Right atrium auricular region (tissue), 2 donors: ENCODE results near the gene FMNL2. TPM values are rescaled to one million over a fixed set of nuclear protein-coding genes. Genes with fewer than 3 reads are reported as not detected.

Experiments
- DNase-seq: peaks from one replicate; pipeline ENCODE4 v3.0.0-alpha.2; 2019; ENCODE audit warnings: low spot score
- H3K27ac ChIP-seq, 2 donors: fragments of 200-600 bp; sonication (generic); 1 replicate in 1 of 2; 2 replicates in 1 of 2; pipeline ENCODE4 v1.5.1; 2016 to 2019
- H3K27me3 ChIP-seq, 2 donors: fragments of 200-600 bp; sonication (generic); one replicate each; pipeline versions ENCODE4 v1.5.1 to v1.6.0; 2017 to 2019
- H3K36me3 ChIP-seq: fragments of 200-600 bp; sonication (generic); one replicate; pipeline ENCODE4 v1.5.1; 2016
- H3K4me1 ChIP-seq, 2 donors: fragments of 200-600 bp; sonication (generic); one replicate each; pipeline versions ENCODE4 v1.5.1 to v1.6.0; 2017 to 2019
- H3K4me3 ChIP-seq, 2 donors: fragments of 200-600 bp; sonication (generic); 1 replicate in 1 of 2; 2 replicates in 1 of 2; pipeline ENCODE4 v1.5.1; 2017 to 2019; ENCODE audit warnings: mild to moderate bottlenecking in 1 of 2, moderate library complexity in 1 of 2
- H3K9me3 ChIP-seq, 2 donors: fragments of 200-600 bp; sonication (generic); one replicate each; pipeline ENCODE4 v1.5.1; 2019
- total RNA-seq, 2 donors: library from RNA; depleted of rRNA; stranded (reverse); fragments of >200 nt; gene quantifications; one replicate each; pipeline ENCODE4 v1.1.0, GENCODE V29; 2016
- TF ChIP-seq, protein P1 (sequence below), 2 donors: fragments of 200-600 bp; sonication (generic); IDR thresholded peaks; one replicate each; pipeline ENCODE4 v1.5.1; 2019; ENCODE audit warnings: antibody characterized with exemption in 2 of 2

The FMNL2 gene
- total RNA-seq, 2 donors from 2014 or later = 6.0 to 11.5 TPM

DNA sequence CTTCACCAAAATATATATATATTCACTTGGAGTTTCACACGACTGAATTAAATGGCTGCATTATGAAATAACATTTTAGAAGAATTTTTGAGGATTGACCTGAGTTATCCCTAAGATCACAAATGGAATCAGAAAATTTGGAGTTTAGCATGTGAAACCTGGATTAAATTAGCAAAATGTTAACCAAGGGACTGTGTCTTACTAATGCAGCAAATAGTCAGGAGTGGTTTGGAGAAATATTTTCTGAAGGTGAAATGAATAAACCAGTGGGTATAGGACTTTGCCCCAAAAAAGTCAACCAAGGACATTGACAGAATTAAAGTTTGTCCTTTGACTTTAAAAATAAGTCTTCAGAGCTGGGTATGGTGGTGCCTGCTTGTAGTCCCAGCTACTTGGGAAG, 271.1 kb downstream of the FMNL2 start:
- TF ChIP-seq, protein P1, sequence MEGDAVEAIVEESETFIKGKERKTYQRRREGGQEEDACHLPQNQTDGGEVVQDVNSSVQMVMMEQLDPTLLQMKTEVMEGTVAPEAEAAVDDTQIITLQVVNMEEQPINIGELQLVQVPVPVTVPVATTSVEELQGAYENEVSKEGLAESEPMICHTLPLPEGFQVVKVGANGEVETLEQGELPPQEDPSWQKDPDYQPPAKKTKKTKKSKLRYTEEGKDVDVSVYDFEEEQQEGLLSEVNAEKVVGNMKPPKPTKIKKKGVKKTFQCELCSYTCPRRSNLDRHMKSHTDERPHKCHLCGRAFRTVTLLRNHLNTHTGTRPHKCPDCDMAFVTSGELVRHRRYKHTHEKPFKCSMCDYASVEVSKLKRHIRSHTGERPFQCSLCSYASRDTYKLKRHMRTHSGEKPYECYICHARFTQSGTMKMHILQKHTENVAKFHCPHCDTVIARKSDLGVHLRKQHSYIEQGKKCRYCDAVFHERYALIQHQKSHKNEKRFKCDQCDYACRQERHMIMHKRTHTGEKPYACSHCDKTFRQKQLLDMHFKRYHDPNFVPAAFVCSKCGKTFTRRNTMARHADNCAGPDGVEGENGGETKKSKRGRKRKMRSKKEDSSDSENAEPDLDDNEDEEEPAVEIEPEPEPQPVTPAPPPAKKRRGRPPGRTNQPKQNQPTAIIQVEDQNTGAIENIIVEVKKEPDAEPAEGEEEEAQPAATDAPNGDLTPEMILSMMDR (IDR thresholded peaks at IDR 0.05) = no peak
- DNase-seq = no peak

DNA sequence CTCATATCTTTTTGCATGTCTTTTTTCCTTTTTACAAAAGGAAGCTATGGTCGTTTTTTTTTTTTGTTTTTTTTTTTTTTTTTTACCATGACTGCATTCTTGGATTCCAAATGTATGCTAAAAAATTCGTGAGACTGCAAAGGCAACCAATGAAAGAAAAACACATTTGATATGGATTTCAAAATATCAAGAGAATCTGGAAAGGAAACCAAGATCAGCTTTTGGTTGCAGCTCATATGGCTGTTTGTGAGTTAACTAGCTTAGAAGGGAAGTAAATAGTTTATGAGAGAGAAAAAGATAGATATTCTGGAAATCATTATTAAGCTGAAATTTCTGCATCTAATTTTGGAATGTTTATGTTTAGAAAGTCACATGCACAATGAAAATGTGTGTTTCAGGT, 272.0 kb downstream of the FMNL2 start:
- Histone ChIP-seq H3K4me1 (peaks cover 0 to 7% of the 10 kb centered on the region in 2 donors), H3K27ac (no peak overlapping the region), H3K9me3 (no peaks in the 10 kb centered on the region), H3K27me3 (no peaks in the 10 kb centered on the region), H3K36me3 (no peaks in the 10 kb centered on the region), H3K4me3 (no peak overlapping the region)
- DNase-seq = no peak
- TF ChIP-seq, protein P1 (IDR thresholded peaks at IDR 0.05) = no peak

More for the DNA sequence above, 271.1 kb downstream of the FMNL2 start:
- Histone ChIP-seq H3K27me3 (no peaks in the 10 kb centered on the region), H3K27ac (no peak overlapping the region), H3K9me3 (no peaks in the 10 kb centered on the region), H3K4me1 (peaks cover 0 to under 1% of the 10 kb centered on the region in 2 donors), H3K4me3 (no peak overlapping the region), H3K36me3 (no peaks in the 10 kb centered on the region)

DNA sequence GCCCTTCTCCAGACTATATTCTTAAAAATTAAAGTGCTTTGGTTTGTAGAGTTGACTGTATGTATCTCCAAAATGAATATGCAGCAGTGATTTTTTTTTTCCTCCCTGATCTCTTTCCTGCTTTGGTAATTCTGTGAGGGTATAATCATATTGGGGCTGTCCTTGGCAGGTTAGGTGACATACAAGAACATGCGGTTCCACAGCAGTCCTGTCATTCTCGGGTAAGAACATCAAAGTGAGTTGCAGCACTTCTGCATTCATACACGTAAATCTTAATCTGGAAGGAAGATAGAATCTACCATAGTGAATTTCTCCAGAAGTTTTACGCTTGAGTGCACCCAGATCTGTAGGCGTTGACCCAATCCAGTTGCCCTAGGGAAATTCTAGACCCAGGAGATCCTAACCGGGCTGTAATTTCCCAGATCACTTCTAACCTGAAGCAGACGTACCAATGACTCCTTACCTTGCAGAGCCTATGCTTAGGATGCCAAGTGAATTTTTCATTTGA, 272.9 kb downstream of the FMNL2 start:
- H3K4me1 ChIP-seq = peaks cover 0 to 16% of the 10 kb centered on the region in 2 donors
- H3K4me3 ChIP-seq = no peak overlapping the region
- TF ChIP-seq, protein P1 (IDR thresholded peaks at IDR 0.05) = no peak
- H3K27ac ChIP-seq = no peak overlapping the region
- DNase-seq = no peak
- no peaks in the 10 kb centered on the region for H3K9me3 ChIP-seq
- H3K36me3 ChIP-seq = no peaks in the 10 kb centered on the region
- H3K27me3 ChIP-seq = no peaks in the 10 kb centered on the region

DNA sequence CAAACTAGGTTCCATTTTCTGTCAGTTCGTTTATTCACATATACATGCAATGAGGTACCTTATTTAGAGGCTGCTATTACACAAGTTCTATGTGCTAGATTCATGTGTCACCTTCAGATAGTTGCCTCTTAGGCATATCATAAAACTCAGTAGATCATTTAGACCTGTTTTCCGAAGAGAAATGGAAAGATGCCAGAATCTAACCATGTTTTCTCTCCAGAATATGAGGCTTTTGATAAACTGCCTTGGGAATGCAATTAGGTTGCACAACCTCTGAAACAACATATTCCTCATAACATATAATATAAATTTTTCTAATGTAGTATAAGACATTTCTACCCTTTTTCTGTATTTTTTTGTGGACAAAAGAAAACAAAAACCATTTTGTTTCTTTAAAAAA, 274.2 kb downstream of the FMNL2 start:
- Histone ChIP-seq H3K27me3 (no peaks in the 10 kb centered on the region), H3K4me1 (peaks cover 0 to 17% of the 10 kb centered on the region in 2 donors), H3K9me3 (no peaks in the 10 kb centered on the region), H3K36me3 (no peaks in the 10 kb centered on the region), H3K27ac (no peak overlapping the region), H3K4me3 (no peak overlapping the region)
- no peak for DNase-seq
- TF ChIP-seq, protein P1 (IDR thresholded peaks at IDR 0.05) = no peak

DNA sequence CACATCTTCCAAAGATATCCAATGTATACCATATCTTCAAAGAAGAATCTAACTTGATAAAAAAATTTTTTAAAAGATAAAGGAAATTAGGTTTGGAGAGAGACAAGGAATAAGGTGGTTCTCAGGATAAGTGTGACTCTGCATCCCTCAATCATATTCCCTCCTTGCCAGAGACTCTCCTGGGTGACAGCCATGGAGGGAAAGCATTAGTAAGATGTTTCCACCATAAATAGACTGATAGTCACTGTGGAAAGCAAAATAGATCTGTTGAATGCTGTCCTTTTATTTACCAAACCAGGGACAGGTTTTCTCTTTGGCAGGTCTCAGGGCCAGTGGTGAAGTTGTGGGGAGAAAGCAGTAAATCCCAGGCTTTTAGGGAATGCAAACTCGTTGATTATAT, 274.7 kb downstream of the FMNL2 start:
- Histone ChIP-seq H3K27ac (no peak overlapping the region), H3K36me3 (no peaks in the 10 kb centered on the region), H3K9me3 (no peaks in the 10 kb centered on the region), H3K4me3 (no peak overlapping the region), H3K4me1 (peaks cover 0 to 17% of the 10 kb centered on the region in 2 donors), H3K27me3 (no peaks in the 10 kb centered on the region)
- TF ChIP-seq, protein P1 (IDR thresholded peaks at IDR 0.05) = no peak
- no peak for DNase-seq
